ENCODE results near the gene ERH. TPM values are rescaled to one million over a fixed set of nuclear protein-coding genes. Genes with fewer than 3 reads are reported as not detected.

The ERH gene
- 56.7 and 91.7 TPM in 2 replicates for total RNA-seq

DNA sequence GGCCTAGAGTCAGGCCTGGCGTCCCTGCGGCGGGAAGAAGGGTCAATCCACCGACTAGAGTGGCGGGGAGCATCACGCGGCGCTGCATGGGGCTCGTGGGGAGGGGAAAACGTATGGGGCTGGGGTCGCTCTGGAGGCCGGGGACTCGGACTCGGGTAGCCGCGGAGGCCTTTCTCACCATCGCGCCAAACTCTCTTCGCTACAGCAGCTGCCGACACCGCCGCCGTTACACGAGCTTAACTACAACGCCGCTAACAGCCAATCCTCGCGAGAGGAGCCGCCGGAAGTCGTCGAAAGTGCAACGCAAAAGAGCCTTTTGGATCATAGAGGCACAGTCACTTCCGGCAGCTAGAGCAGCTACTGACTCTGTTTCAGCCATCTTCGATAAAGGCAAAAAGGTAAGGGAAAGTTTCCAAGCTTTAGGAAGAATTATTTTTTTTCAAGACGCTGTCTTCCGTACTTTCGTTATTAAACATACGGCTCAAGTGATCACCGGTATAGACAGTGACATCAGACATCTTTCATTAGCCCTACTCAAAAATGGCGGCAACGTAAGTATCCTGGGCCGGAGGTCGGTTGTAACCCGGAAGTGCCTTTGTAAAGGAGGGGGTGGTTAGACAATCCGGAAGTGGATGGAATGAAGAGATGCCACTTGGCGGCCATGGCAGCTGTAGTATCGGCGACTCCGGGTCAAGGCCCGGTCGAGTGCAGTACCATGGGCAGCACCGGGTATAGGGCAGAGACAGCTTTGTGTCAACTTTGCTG is at the start of gene ERH, which contains the start of gene SLC39A9:
Gene ERH (minus strand): TSS at position 247 of the 765 bp plus-strand sequence. CDS start 66 bp downstream, at position 181.
Gene SLC39A9 (plus strand): TSS at position 640 of the 765 bp plus-strand sequence. CDS start 678 bp downstream, outside the sequence.

Other genes with a start within 250 kb of the ERH start
- 22.7 and 23.1 TPM in 2 replicates for gene DCAF5, start 245.2 kb downstream of the ERH start, total RNA-seq
- gene EXD2, start 206.8 kb downstream of the ERH start, total RNA-seq = 19.2 and 23.3 TPM in 2 replicates
- 1.7 and 4.9 TPM in 2 replicates for gene GALNT16, start 138.1 kb downstream of the ERH start, total RNA-seq
- gene SLC39A9, start 393 bp upstream of the ERH start, total RNA-seq = 139 and 148 TPM in 2 replicates
- gene PLEKHD1, start 86.4 kb upstream of the ERH start, total RNA-seq = under 0.01 and 0.07 TPM in 2 replicates
- gene CCDC177, start 176.6 kb upstream of the ERH start, total RNA-seq = not detected in 2 replicates
- gene SUSD6, start 213.3 kb upstream of the ERH start, total RNA-seq = 13.4 and 18.9 TPM in 2 replicates

All from smooth muscle cell of the pulmonary artery (primary cell).